GM12878 (cell line): Measurements from ENCODE around the gene ITIH5. TPM values are rescaled to one million over a fixed set of nuclear protein-coding genes. Genes with fewer than 3 reads are reported as not detected.

Source experiments
- ATAC-seq: fragments of 200-7000 bp; cut with Tn5 transposase; 3 replicates; pipeline ENCODE4 v1.9.1; 2020; ENCODE audit warnings: mild to moderate bottlenecking, moderate library complexity
- BruUV-seq: library from RNA; stranded (reverse); fragments of 400-500 nt; replicated peaks from 2 replicates; lab custom pipeline; 2021; lab: Mats Ljungman, UMichigan
- CTCF ChIA-PET: fragments of 300-600 bp; sonication (Branson Sonifier 250); formaldehyde crosslinking; extraction: SDS; loops from one replicate; lab custom pipeline; 2021; ENCODE audit warnings: inconsistent platforms; lab: Yijun Ruan, JAX
- POLR2A ChIA-PET: fragments of 350-600 bp; formaldehyde crosslinking; extraction: SDS; loops from one replicate; lab custom pipeline; 2021; ENCODE audit warnings: inconsistent platforms; lab: Charles Lee
- RAD21 ChIA-PET: fragments of 300-600 bp; sonication (Branson Sonifier 250); formaldehyde crosslinking; loops from one replicate; lab custom pipeline; 2023; ENCODE audit warnings: antibody characterized with exemption; ENCODE audit not compliant: unreplicated experiment; lab: Charles Lee
- SMC1A ChIA-PET: fragments of 300-600 bp; sonication (Branson Sonifier 250); formaldehyde crosslinking; loops from one replicate; lab custom pipeline; 2023; ENCODE audit not compliant: unreplicated experiment, uncharacterized antibody; lab: Charles Lee
- DNase-seq: peaks from one replicate; pipeline ENCODE4 v3.0.0-alpha.2; 2011; ENCODE audit warnings: low read depth, low spot score
- FAIRE-seq: peaks from 3 replicates; lab custom pipeline; 2011; peaks lifted over from hg19 to GRCh38; lab: Jason Lieb, UNC
- H2AFZ ChIP-seq: 2 replicates; pipeline ENCODE4 v1.6.0; 2011; ENCODE audit warnings: low read depth, low read length, control low read depth; ENCODE audit not compliant: control insufficient read depth
- H3K27ac ChIP-seq: 2 replicates; pipeline ENCODE4 v1.5.1; 2011; ENCODE audit warnings: control low read depth; ENCODE audit not compliant: control insufficient read depth, insufficient read depth
- H3K27me3 ChIP-seq, 2 experiments: replicated peaks in 1 of 2; 2 replicates each; pipeline versions ENCODE4 v1.6.0 to v1.6.1; 2011; ENCODE audit warnings: low read length in 1 of 2; ENCODE audit not compliant: control insufficient read depth in 2 of 2, insufficient read depth in 2 of 2
- H3K36me3 ChIP-seq, 2 experiments: 2 replicates each; pipeline ENCODE4 v1.5.1; 2011; ENCODE audit warnings: low read length in 1 of 2; ENCODE audit not compliant: control insufficient read depth in 2 of 2, insufficient read depth in 2 of 2
- H3K4me1 ChIP-seq: 2 replicates; pipeline ENCODE4 v1.6.1; 2011; ENCODE audit warnings: mild to moderate bottlenecking, low read length, moderate library complexity, mixed read lengths; ENCODE audit not compliant: control insufficient read depth, insufficient read depth
- H3K4me2 ChIP-seq: 2 replicates; pipeline ENCODE4 v1.6.0; 2011; ENCODE audit warnings: control low read depth; ENCODE audit not compliant: control insufficient read depth, insufficient read depth
- H3K4me3 ChIP-seq: fragments of 200-600 bp; sonication (generic); 2 replicates; pipeline ENCODE4 v1.5.1; 2016
- H3K79me2 ChIP-seq: 2 replicates; pipeline ENCODE4 v1.6.0; 2011; ENCODE audit warnings: low read length; ENCODE audit not compliant: control insufficient read depth, insufficient read depth
- H3K9ac ChIP-seq: 2 replicates; pipeline ENCODE4 v1.8.0; 2011; ENCODE audit warnings: low read length, control low read depth, mixed read lengths; ENCODE audit not compliant: control insufficient read depth, insufficient read depth
- H3K9me3 ChIP-seq: replicated peaks from 3 replicates; pipeline ENCODE4 v1.5.1; 2011; ENCODE audit warnings: mild to moderate bottlenecking, low read length; ENCODE audit not compliant: control insufficient read depth, insufficient read depth
- H4K20me1 ChIP-seq: 2 replicates; pipeline ENCODE4 v1.6.0; 2011; ENCODE audit not compliant: control insufficient read depth, insufficient read depth
- CHD2 ChIP-seq: IDR thresholded peaks from 2 replicates; pipeline ENCODE4 v1.6.1; 2011; ENCODE audit warnings: low read depth, low read length, improper control_type of control experiment, borderline replicate concordance
- CREB1 ChIP-seq: IDR thresholded peaks from 2 replicates; pipeline ENCODE4 v1.6.1; 2012; ENCODE audit warnings: low read depth, mild to moderate bottlenecking, inconsistent platforms
- EED ChIP-seq: sonication (generic); IDR thresholded peaks from 2 replicates; pipeline ENCODE4 v1.6.1; 2016; ENCODE audit warnings: antibody characterized with exemption, low read depth
- ESRRA ChIP-seq: IDR thresholded peaks from 2 replicates; pipeline ENCODE4 v1.6.1; 2012; ENCODE audit warnings: mild to moderate bottlenecking, low read length, improper control_type of control experiment
- IRF3 ChIP-seq: fragments of 450-650 bp; IDR thresholded peaks from 2 replicates; pipeline ENCODE4 v1.6.1; 2014; ENCODE audit warnings: mild to moderate bottlenecking
- NR2F1 ChIP-seq: fragments of 450-650 bp; conservative IDR thresholded peaks from 2 replicates; pipeline ENCODE4 v1.6.1; 2017; ENCODE audit warnings: mild to moderate bottlenecking
- PAX8 ChIP-seq: fragments of 450-650 bp; IDR thresholded peaks from 2 replicates; pipeline ENCODE4 v1.6.1; 2017; ENCODE audit warnings: mild to moderate bottlenecking, moderate library complexity
- POU2F2 ChIP-seq: IDR thresholded peaks from 3 replicates; pipeline ENCODE4 v1.6.1; 2011; ENCODE audit warnings: low read depth, mild to moderate bottlenecking, low read length, borderline replicate concordance
- SRF ChIP-seq, 2 experiments: IDR thresholded peaks; 2 replicates each; pipeline ENCODE4 v1.6.1; 2011; ENCODE audit warnings: low read depth in 2 of 2, low read length in 2 of 2, mild to moderate bottlenecking in 1 of 2, moderate library complexity in 1 of 2
- ZBTB11 ChIP-seq: fragments of 450-650 bp; formaldehyde crosslinking; IDR thresholded peaks from 2 replicates; pipeline ENCODE4 v1.5.0; 2022; ENCODE audit warnings: mild to moderate bottlenecking, missing genetic modification characterization
- ZBTB33 ChIP-seq: fragments of 450-650 bp; IDR thresholded peaks from 2 replicates; pipeline ENCODE4 v1.6.1; 2017; ENCODE audit warnings: mild to moderate bottlenecking
- ZSCAN29 ChIP-seq: fragments of 450-650 bp; IDR thresholded peaks from 2 replicates; pipeline ENCODE4 v1.6.1; 2017; ENCODE audit warnings: mild to moderate bottlenecking, moderate library complexity
- WGBS: methylation state at CpG from one replicate; pipeline ENCODE4 v1.1.6; 2016; ENCODE audit warnings: low lambda C conversion rate; ENCODE audit not compliant: insufficient replicate concordance, insufficient coverage; ENCODE audit errors: missing lambda C conversion rate; 5-methylcytosine and 5-hydroxymethylcytosine counted together
- in situ Hi-C: fragments of 300-500 bp; cut with MboI; formaldehyde crosslinking; loops from 9 replicates; pipeline ENCODE4 v1.14.3; 2018; ENCODE audit warnings: mixed read lengths
- intact Hi-C: fragments of 100-400 bp; cut with micrococcal nuclease; formaldehyde crosslinking; loops from one replicate; pipeline ENCODE4 v1.14.2; 2022; ENCODE audit not compliant: unreplicated experiment
- polyA plus RNA-seq, 11 experiments: library from polyadenylated mRNA; depleted of rRNA in 4 of 11; unstranded in 6 of 11; stranded (reverse) in 5 of 11; fragments of >200 nt; fragmentation: Nextera tagmentation in 4 of 11; fragmentation: Illumina TruSeq in 1 of 11; extraction: Ambion mirVana in 4 of 11; extraction: Trizol in 1 of 11; gene quantifications; 1 replicate in 1 of 11; 2 replicates in 10 of 11; pipeline versions ENCODE4 v1.2.1 to v1.2.3, GENCODE V29; 2011 to 2016; ENCODE audit warnings: inconsistent platforms in 2 of 11, missing spikeins in 2 of 11, low read depth in 1 of 11
- total RNA-seq, 4 experiments: library from RNA; depleted of rRNA in 3 of 4; stranded (reverse); fragments of >200 nt in 3 of 4; fragmentation: Illumina TruSeq in 1 of 4; extraction: Trizol in 1 of 4; gene quantifications; 2 replicates each; pipeline versions ENCODE4 v1.2.1 to v1.2.3, GENCODE V29; 2013 to 2021

ITIH5 gene
- total and polyA plus RNA-seq, 10 of the 15 experiments (the other 5 are each of a cell fraction or from before 2014, with no cell fraction given) = 0.14 to 0.43 (median 0.21) TPM; not detected in 7

DNA sequence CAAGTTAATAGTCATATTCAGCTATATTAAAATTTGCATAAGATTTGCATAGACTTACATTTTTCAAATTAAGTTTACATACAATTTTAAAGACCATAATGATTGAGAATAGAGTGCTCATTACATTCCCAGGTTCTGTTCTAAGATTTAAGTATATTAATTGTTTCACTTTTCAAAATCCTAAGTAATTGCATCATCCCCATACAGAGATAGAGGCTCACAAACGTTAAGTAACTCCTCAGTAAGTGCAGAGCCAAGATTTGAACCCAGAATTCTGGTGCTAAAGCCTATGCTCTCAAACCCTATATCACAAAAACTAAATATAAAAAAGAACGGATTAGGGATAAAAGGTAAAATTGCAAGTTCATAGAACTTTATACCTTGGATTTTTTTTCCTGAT lies 2.1 kb downstream of the ITIH5 start:
- no peak overlapping the region for H3K4me2 ChIP-seq
- ChIA-PET POLR2A (no interaction called here), CTCF (interaction anchor here (2.4 kb wide), 1 partner anchor 23 kb away, joined by 6 read pairs; no protein-coding TSS in a partner anchor), RAD21 (no interaction called here), SMC1A (no interaction called here)
- FAIRE-seq (no peak), DNase-seq (no peak), ATAC-seq (no peak)
- no peaks in the 10 kb centered on the region for H3K9me3 ChIP-seq
- no peaks in the 10 kb centered on the region for H3K79me2 ChIP-seq
- no peak overlapping the region for H3K9ac ChIP-seq
- TF ChIP-seq NR2F1 (no peak), EED (no peak), SRF (IDR thresholded peaks at IDR 0.05; ENCODE audit: low read depth in 2 of 2, low read length in 2 of 2) (no peak)
- H3K4me1 ChIP-seq = no peaks in the 10 kb centered on the region
- no TSS peak for BruUV-seq
- in situ Hi-C loops = no loop called here
- H3K4me3 ChIP-seq = no peak overlapping the region
- intact Hi-C loops = no loop called here
- no peak overlapping the region for H2AFZ ChIP-seq
- H3K27ac ChIP-seq = no peak overlapping the region
- 45% methylated on average over 2 of the region's 2 CpGs for WGBS
- no peaks in the 10 kb centered on the region for H3K36me3 ChIP-seq
- no peaks in the 10 kb centered on the region for H4K20me1 ChIP-seq
- peaks cover 2 to 11% of the 10 kb centered on the region in 2 experiments for H3K27me3 ChIP-seq

DNA sequence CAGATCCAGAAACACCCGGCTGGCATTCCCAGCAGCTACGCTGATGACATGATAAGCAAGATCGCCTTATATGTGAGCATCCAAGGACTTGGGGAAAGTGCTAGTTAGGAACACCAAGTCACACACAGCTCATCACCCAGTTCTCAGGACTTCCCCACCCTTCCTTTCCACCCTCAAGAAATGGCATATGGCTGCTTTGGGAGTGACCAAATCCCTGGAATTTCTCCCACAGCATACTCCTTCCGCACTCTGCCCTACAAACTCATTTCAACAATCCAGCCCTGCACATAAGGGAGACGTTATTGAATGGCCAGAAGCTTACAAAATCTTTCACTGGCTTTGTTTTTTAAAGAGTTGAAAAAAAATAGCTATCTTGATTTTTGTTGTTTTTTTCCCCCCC lies 4.2 kb downstream of the ITIH5 start:
- no peak overlapping the region for H2AFZ ChIP-seq
- no peaks in the 10 kb centered on the region for H3K36me3 ChIP-seq
- intact Hi-C loops (no loop called here), in situ Hi-C loops (no loop called here)
- no TSS peak for BruUV-seq
- ChIA-PET CTCF (interaction anchor here (2.4 kb wide), 1 partner anchor 25 kb away, joined by 6 read pairs; no protein-coding TSS in a partner anchor), SMC1A (interaction anchor here (0.9 to 1.8 kb wide), 2 partner anchors 23 to 1541 kb away, joined by 4 to 5 read pairs; no protein-coding TSS in a partner anchor), RAD21 (interaction anchor here (1.3 kb wide), 1 partner anchor 137 kb away, joined by 5 read pairs; no protein-coding TSS in a partner anchor), POLR2A (no interaction called here)
- ATAC-seq (no peak), DNase-seq (no peak), FAIRE-seq (no peak)
- H3K4me3 ChIP-seq = no peak overlapping the region
- no peaks in the 10 kb centered on the region for H3K9me3 ChIP-seq
- 42% methylated on average over 5 of the region's 5 CpGs for WGBS
- no peak overlapping the region for H3K4me2 ChIP-seq
- H3K27ac ChIP-seq = no peak overlapping the region
- peaks cover 2 to 11% of the 10 kb centered on the region in 2 experiments for H3K27me3 ChIP-seq
- H3K9ac ChIP-seq = no peak overlapping the region
- no peaks in the 10 kb centered on the region for H3K4me1 ChIP-seq
- H3K79me2 ChIP-seq = no peaks in the 10 kb centered on the region
- no peaks in the 10 kb centered on the region for H4K20me1 ChIP-seq
- TF ChIP-seq ZBTB11 = no peak
- TF ChIP-seq CREB1 = no peak
- TF ChIP-seq ZBTB33 = no peak
- no peak for TF ChIP-seq CHD2
- no peak for TF ChIP-seq ZSCAN29
- no peak for TF ChIP-seq IRF3
- TF ChIP-seq POU2F2 = no peak
- TF ChIP-seq ESRRA = no peak
- TF ChIP-seq PAX8 = no peak
